HG02943 (cell line): ENCODE results near the gene UHRF2.
A peak's percentile ranks its signal among the peaks of the same experiment; 100 is the strongest.
"Not testable (repeated sequence)": the region's sequence is repeated elsewhere in the genome, so short reads cannot be mapped to it uniquely, and the experiment has no call there.

Source experiments
- ATAC-seq: cut with Tn5 transposase; IDR thresholded peaks from one replicate; pipeline ENCODE4 v1.9.1; 2021; ENCODE audit warnings: mild to moderate bottlenecking, low read depth, moderate library complexity; ENCODE audit not compliant: unreplicated experiment

Gene UHRF2, protein sequence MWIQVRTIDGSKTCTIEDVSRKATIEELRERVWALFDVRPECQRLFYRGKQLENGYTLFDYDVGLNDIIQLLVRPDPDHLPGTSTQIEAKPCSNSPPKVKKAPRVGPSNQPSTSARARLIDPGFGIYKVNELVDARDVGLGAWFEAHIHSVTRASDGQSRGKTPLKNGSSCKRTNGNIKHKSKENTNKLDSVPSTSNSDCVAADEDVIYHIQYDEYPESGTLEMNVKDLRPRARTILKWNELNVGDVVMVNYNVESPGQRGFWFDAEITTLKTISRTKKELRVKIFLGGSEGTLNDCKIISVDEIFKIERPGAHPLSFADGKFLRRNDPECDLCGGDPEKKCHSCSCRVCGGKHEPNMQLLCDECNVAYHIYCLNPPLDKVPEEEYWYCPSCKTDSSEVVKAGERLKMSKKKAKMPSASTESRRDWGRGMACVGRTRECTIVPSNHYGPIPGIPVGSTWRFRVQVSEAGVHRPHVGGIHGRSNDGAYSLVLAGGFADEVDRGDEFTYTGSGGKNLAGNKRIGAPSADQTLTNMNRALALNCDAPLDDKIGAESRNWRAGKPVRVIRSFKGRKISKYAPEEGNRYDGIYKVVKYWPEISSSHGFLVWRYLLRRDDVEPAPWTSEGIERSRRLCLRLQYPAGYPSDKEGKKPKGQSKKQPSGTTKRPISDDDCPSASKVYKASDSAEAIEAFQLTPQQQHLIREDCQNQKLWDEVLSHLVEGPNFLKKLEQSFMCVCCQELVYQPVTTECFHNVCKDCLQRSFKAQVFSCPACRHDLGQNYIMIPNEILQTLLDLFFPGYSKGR

DNA sequence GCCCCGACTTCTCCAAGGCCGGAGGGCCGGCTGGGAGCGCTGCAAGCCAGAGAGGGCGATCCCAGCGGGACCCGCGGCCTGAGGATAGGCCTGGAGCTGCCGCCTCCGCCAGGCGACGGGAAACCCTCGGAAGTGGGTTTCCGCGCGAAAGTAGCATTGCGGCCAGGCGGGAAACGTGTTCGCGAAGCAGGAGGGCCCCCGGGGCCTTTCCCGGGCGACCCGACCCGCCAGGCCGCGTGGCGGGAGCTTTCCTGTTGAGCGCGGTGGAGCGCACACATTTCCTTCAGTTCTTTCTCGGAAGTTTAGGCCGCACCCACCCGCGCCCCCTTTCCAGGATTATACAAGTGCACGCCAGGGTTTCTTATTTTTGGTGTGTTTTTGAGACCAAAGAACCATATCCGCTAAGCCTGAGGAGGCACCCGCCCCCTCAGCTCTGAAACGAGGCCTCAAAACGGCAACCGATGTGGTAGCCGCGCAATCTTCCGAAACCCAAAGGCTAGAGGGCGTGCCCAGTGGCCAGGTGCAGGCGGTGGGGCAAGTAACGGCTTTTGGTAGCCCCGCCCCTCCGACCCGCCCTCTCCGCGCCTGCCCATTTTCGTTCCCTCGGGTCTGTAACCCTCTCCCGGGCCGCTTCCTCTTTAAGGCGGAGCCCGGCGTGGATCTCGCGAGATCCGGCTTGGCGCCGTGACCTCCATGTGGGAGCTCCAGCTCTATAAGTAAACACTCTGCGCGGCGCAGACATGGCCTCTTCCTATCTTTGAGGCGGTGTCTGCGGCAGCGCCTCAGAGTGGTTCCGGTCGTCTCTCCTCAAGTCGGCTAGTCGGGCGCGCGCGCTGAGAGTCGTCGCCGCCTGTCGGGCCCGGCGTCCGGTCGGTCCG is at the start of gene UHRF2:
UHRF2 (plus strand) TSS at position 713 of the 878 bp plus-strand sequence. CDS start 292 bp downstream, outside the sequence.
- peak; percentile 80 for ATAC-seq

DNA sequence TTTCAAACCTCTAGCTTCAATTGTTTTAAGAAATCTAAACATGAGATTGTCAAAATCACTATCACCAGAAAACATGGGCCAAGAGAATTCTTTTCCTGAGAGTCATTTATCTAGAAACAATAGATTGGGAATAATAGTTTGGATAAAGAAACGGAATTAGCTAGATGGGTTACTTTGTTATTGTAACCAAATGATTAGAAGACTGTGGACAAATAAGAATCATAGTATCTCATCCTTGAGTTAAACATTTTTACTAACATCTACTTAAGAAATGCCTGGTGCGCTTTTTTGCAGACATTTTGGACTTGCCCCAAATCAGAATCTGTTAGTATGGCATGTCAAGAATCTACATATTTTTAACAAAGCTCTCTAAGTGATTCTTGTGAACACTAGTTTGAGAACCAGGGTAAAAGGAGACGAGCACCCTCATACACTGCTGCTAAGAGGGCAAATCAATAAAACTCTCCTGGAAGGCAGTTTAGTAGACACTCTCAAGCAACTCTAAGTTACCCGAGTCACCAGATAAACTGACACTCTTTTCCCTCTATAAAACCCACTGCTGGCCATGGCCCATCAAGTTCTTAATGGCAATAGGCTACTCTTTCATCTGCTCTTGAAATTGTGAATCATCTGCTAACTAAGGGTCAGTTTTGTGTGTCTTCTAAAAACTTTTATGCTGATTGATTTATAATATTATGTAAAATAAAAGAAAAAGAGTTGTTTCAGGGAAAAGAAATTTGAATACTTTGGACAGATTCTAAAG is 45.7 kb upstream of the UHRF2 start:
- ATAC-seq: no peak

DNA sequence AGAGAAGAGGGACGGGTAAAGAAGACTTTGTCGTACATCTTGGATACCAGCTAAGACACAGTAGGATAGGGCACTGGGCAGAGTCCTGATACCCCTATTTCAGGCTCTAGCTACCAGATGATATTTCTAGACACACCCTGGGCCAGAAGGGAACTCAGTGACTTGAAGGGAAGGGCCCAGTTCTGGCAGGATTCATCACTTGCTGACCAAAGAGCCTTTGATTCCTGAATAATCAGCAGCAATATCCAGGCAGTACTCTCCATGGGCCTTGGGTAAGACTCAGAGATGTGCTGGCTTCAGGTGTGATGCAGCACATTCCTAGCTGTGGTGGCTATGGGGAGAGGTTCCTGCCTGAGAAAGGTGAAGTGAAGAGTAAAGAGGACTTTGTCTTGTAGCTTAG is 44.2 kb upstream of the UHRF2 start:
- no peak for ATAC-seq

DNA sequence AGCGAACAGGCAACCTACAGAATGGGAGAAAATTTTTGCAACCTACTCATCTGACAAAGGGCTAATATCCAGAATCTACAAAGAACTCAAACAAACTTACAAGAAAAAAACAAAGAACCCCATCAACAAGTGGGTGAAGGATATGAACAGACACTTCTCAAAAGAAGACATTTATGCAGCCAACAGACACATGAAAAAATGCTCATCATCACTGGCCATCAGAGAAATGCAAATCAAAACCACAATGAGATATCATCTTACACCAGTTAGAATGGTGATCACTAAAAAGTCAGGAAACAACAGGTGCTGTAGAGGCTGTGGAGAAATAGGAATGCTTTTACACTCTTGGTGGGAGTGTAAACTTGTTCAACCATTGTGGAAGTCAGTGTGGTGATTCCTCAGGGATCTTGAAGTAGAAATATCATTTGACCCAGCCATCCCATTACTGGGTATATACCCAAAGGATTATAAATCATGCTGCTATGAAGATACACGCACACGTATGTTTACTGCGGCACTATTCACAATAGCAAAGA is 31.5 kb upstream of the UHRF2 start:
- ATAC-seq: not testable (repeated sequence)

DNA sequence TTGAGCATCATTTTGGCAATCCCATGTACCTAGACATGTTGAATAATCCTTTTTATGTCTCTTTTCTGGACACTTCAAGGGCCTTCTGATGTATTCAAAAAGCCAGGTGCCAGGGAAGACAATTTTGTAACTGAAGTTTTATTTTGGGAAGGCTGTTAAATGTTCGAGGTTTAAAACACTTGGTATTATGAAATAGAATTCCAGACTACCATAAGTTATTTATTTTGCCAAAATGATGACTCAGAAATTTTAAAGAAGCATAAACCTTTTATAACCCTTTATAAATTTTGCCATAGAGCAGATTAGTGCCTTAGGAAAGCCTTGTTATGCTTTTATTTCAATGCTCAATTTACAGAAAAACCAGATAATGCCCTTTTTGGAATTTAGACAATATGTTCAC is 30.3 kb upstream of the UHRF2 start:
- no peak for ATAC-seq

DNA sequence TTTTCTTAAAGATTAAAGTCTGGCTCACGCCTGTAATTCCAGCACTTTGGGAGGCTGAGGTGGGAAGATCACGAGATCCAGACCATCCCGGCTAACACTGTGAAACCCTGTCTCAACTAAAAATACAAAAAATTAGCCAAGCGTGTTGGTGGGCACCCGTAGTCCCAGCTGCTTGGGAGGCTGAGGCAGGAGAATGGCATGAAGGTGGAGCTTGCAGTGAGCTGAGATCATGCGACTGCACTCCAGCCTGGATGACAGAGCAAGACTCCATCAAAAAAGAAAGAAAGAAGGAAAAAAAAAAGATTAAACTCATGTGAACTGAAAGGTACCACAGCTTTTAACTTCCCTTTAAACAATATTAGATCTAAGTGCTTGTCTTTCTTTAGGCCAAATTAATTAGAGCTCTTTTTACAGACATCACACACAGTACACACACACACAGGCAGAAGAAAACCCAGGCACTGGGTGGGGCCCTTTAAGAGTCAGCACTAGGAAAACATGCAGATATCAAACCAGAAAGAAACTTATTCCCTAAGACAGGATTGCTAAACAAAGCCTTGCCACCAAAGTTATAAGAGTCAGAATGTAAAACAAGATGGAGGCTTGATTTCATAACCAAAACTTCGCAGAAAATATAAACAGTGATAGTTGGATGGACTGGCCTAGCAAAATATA is 29.3 kb upstream of the UHRF2 start:
- ATAC-seq: no peak

DNA sequence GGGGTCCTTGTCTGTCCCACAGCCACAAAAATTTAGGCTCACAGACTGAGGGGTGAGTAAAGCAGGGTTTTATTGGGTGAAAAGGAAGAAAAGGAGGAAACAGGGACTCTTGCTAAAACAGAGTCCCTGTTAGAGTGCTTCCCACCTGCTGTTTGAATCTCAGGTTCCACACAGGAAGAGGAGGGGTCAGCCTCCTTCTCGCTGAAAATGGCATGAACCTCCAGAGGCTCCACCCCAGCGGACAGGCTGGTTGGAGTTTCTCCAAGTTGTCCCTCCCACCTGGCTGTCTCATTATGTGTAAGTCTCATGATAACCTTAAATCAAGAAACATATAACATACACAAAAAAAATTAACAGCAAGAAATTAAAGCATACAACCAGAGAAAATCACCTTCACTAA is 28.3 kb upstream of the UHRF2 start:
- no peak for ATAC-seq

DNA sequence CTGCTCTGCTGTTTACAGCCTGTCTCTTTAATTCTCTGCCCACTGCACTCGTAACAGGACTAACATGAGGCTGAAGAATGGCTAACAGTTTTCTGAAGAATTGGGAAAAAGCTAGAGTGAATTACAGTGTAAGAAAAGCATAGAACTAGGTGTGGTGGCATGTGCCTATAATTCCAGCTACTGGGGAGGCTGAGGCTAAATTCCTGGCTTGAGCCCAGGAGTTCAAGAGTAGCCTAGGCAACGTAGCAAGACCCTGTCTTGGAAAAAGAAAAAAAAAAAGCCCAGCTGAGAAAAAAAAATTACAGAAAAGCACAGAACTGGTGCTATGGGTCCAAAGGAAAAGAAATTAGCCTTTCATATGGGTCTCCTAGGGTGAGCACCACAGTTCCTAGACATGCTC is 13.9 kb upstream of the UHRF2 start:
- no peak for ATAC-seq

DNA sequence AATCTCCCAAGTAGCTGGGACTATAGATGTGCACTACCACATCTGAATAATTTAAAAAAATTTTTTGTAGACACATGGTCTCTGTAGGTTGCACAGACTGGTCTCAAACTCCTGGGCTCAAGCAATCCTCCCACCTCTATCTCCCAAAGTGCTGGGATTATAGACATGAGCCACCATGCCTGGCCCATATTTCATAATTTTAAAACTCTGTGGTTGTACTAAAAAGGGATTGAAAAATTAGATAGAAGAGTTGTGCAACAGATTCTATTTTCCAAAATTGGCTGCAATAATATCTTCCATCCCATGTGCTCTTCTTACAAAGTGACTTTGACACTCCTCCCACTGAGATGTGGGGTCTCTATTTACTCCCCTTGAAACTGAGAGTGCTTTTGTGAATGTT is 7.6 kb upstream of the UHRF2 start:
- ATAC-seq: no peak

DNA sequence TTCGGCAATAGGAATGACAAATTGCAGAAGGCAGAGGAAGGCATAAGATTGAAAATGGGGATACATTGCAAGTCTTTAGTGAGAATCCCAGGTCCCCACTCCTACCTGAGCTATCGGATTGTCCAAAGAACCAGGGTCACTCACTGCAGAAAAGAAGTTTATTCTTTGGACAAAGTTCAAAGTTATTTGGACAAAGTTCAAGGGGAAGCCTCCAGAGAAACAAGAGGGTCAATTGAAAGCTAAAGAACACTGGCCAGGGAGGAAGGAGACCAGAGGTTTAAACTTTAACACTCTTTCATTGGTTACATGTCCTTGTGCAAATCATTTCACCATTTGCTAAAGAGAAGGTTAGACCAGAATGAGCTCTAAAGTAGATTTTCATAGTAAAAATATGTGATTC is 5.2 kb upstream of the UHRF2 start:
- no peak for ATAC-seq

DNA sequence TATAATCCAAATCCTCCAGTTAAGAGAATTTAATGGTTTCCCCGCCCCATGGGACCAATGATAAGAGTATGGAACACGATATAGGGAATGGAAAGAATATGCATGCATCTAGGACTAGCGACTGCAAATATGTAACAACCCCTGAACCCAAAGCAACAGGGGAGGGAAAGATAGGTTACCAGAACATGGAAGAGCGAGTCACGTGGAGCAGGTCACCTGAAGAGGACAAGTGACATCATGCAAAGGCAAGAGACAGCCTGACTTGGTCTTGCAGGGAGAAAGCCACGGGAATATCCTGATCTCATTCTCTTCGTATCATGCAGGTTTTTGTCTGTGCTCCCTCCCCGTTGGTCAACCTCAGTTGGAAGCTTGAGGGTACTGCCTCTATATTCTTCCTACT is 4.7 kb upstream of the UHRF2 start:
- ATAC-seq: no peak

DNA sequence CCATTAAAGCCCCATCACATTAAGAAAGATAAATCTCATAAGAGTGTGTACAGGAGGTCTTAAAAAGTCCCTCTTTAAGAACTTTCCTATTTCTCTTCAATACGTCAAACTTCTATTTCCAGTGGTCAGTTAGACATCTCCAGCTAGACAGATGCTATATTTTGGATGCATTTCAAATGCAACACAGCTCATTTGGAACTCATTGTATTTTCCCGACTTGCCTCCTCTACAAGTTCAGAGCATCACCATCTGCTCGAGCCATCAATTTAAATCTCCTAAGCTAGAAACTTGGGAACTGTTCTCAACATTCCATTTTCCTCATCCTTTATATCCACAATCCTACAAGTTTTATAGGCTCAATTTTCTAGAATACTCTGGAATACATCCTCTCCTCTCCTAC is 3.2 kb upstream of the UHRF2 start:
- no peak for ATAC-seq

DNA sequence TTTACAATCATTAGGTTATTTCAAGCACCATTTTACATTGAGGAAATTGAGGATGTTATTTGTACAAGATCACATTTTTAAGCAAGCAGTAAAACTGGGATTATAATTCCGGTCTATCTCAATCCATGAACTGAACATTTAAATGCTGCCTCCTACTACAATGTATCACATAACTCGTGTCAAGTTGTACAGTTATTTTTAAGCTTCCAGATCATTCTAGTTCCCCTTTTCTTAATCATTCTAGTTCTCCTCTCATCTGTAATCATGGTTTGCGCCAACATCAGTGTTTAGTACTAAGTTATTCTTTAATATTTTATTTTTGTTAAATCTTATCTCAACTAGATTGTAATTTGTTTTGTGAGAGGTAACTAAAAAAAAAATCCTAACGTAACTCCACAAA is 2.4 kb upstream of the UHRF2 start:
- no peak for ATAC-seq

DNA sequence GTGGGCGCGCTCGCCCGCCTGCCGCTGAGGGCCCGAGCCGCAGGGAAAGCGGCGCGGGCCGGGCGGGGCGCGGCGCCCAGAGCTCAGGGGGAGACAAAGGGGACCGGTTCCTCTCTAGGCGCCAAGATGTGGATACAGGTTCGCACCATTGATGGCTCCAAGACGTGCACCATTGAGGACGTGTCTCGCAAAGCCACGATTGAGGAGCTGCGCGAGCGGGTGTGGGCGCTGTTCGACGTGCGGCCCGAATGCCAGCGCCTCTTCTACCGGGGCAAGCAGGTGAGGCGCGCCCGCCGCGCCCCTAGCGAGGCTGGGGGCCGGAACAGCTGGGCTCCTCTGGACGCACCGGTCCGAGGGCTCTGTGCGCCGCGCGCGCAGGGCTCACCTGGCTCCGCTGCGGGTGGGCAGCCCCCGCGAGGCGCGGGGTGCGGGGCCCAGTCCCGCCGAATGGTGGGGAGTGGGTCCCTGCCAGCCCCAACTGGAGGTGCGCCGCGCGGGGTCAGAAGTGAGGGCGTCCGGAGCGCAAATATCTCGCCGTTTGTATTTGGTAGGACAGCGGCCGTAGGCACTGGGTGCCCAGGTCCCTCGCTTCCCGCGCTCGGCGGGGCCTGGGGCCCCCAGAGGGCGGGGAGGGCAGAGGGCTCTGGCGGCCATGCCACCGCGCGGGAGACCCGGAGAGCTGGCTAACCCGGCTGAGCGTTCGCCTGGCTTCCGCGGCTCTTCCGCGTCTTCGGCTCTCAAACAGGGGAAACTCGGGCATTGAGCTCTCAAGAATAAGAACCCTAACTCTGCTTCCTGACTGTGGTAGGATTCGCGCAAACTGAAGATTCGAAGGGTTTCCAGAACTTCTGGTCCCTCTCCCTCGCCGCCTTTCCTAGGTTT is 607 bp downstream of the UHRF2 start:
- peak; percentile 12 for ATAC-seq

DNA sequence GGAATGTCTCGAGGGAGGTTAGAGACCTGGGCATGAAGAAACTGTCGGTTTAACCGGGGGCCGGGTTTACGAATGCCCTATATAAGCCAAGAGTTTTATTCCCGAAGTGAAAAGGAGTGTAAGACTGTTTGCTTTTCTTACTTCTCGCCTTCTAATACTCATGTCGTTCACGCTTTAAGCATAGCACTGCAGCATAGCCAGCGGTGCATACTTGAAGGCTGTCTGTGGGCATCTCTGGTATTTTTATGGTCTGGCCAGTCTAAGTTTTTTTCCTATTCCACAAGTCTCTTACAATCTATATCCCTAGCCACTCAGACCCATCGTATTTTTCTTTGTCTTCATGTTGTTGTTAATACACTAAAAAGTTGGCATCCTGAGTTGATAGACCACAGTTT is 1.2 kb downstream of the UHRF2 start:
- ATAC-seq: no peak

DNA sequence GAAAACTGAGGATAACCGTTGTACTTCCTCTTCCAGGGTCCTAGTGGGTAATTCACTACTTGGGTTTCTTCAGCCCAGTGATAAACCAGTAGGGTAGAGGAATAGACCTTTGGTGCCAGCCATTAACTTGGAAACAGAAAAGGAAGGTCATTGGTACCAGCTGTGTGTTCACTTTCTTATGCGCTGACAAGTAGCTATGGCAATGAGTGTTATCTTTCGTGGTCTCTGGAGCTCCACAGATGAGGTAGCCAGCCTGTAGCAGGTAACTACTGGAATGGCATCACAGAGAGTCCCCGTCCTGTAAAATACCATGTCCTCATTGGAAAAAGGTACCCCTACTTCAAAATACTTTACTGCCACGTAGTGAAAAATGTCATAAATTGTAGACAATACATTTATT is 2.3 kb downstream of the UHRF2 start:
- no peak for ATAC-seq

DNA sequence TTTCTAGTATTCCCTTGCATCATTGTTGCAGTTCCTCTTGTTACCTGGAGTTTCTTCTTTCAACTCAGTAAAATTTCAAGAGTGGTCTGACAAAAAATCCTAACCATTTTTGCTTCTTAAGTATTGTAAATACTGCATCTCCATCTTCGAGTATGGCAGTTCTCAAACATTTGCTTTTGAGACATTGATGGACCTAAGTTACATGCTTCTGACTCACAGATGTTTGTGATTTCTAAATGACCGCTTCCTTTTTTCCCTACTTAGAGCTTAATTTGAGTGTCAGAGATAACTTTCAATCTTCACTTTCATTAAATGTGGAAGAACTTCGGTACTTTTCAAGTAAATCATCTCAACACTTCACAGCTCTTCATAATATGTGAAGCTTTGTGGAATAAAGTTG is 4.2 kb downstream of the UHRF2 start:
- ATAC-seq: no peak

DNA sequence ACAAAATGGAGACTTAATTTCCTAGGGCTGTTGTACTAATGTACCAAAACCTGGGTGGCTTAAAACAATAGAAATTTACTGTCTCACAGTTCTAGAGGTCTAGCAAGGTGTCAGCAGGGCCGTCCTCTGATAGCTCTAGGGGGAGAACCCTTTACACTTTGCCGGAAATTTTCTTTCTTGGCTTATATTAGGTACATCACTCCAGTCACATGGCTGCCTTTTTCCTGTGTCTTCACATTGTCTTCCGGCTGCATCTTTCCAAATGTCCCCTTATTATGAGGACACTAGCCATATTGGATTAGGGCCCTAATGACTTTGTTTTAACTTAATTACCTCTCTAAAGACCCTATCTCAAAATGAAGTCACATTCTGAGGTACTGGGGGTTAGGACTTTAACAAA is 5.8 kb downstream of the UHRF2 start:
- ATAC-seq: no peak
